T-helper 17 cell (primary cell): ENCODE measurements around the gene EIF4B. TPM values are rescaled to one million over a fixed set of nuclear protein-coding genes. Genes with fewer than 3 reads are reported as not detected.

Experiments used
- ATAC-seq: fragments of 150-1000 bp; cut with Tn5 transposase; 2 replicates; pipeline ENCODE4 v1.10.0; 2021; ENCODE audit warnings: mild to moderate bottlenecking, moderate library complexity
- DNase-seq, 3 donors: peaks; one replicate each; pipeline versions ENCODE4 v3.0.0 to v3.0.0-alpha.2; 2020 to 2021
- H3K9me3 ChIP-seq: one replicate; pipeline ENCODE4 v1.7.0; 2013; ENCODE audit warnings: low read length, mild to moderate bottlenecking; ENCODE audit not compliant: control insufficient read depth, poor library complexity, severe bottlenecking
- H3K27ac Mint-ChIP-seq: one replicate; pipeline ENCODE4 v1.8.0; 2022; ENCODE audit warnings: mild to moderate bottlenecking, moderate library complexity, mixed read lengths
- H3K27me3 Mint-ChIP-seq: one replicate; pipeline ENCODE4 v1.8.0; 2022; ENCODE audit warnings: mixed read lengths
- H3K36me3 Mint-ChIP-seq: one replicate; pipeline ENCODE4 v1.8.0; 2022; ENCODE audit warnings: low read depth, mixed read lengths
- H3K4me1 Mint-ChIP-seq: one replicate; pipeline ENCODE4 v1.8.0; 2022; ENCODE audit warnings: mild to moderate bottlenecking, mixed read lengths
- H3K4me3 Mint-ChIP-seq: one replicate; pipeline ENCODE4 v1.8.0; 2022; ENCODE audit warnings: mild to moderate bottlenecking, moderate library complexity, mixed read lengths
- total RNA-seq, 4 donors: library from RNA in 2 of 4; stranded (reverse) in 2 of 4; gene quantifications; one replicate each; pipeline ENCODE4 v1.2.3 and lab custom pipeline; 2022 to 2026

Gene EIF4B
- total RNA-seq, 2 donors from 2014 or later: 635 to 667 TPM

DNA sequence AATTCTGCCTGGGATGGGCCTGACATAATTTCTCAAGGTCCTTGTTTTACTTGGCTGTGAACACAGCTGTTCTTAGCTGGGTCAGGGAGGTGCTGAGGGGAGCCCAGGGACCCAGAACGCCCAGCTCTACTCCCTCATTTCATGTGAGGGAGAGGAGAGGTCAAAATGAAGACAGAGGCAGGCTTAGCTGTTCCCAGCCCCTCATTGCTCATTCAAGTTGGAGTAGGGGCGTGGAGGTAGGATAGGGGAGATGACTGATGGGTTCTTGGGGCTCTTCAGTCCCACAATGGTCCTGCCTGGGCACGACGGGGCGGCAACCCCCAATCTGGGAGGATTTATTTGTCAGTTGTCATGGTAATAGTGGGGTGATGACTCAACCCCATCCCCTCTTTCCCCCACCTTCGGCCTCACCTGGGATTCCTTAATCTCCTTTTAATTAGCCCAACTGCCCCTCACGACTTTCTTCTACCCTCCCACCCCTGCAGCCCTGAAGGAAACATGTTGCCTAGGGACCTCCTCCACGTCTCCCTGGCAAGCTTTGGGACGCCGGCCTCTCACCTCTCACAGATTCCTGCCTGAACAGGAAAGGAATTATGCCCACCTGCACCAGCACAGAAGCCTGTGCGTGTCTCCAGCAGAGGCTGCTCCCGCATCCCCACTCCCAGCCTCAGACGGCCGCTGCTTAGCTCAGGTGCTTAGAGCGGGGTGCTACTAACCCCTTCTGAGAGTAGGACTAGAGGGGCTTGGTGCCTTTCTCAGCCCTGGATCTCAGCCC, 62.7 kb downstream of the EIF4B start:
- no peak overlapping the region for H3K27ac Mint-ChIP-seq
- H3K27me3 Mint-ChIP-seq: no peaks in the 10 kb centered on the region
- DNase-seq (no peak), ATAC-seq (no peak)
- H3K36me3 Mint-ChIP-seq: peaks cover 4% of the 10 kb centered on the region
- H3K4me3 Mint-ChIP-seq: no peak overlapping the region
- H3K9me3 ChIP-seq: no peaks in the 10 kb centered on the region
- peaks cover 26% of the 10 kb centered on the region for H3K4me1 Mint-ChIP-seq

DNA sequence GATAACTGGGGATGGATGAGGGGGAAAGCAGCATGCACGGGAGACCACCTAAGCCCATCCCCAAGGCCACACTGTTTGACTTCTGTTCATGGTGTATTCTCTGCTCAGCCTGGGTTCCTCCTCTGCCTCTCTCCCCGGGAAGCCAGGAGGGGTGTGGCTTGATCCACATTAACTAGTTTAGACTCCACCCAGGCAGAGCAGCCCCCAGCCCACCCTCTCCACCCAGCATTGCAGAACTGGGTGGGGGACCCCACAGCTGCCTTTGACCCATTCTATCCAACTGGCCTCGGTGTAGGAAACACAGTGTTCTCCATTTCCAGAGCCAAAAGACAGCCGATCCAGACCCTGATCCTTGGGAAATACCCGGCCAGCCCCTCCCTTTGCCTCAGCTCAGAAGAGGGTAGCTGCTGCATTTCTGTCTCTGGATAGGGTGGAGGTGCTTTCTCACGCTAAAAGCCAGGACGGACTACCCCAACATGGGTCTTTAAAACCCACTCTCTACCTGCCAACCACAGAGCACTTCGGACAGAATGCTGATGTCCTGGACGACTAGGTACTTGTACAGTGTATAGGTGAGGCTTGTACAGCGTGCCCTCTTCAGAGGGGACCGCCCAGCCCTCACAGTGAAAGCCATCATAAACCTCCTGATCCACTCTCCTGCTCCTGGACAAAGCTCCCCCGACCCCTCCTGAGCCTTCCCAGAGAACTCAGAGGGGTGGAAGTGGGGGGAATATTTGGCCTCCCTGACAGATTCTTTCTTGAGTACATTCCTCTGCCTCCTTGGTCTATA, 63.6 kb downstream of the EIF4B start:
- Mint-ChIP-seq H3K4me3 (no peak overlapping the region), H3K36me3 (peaks cover 8% of the 10 kb centered on the region), H3K27ac (peak overlapping the region; percentile 66)

DNA sequence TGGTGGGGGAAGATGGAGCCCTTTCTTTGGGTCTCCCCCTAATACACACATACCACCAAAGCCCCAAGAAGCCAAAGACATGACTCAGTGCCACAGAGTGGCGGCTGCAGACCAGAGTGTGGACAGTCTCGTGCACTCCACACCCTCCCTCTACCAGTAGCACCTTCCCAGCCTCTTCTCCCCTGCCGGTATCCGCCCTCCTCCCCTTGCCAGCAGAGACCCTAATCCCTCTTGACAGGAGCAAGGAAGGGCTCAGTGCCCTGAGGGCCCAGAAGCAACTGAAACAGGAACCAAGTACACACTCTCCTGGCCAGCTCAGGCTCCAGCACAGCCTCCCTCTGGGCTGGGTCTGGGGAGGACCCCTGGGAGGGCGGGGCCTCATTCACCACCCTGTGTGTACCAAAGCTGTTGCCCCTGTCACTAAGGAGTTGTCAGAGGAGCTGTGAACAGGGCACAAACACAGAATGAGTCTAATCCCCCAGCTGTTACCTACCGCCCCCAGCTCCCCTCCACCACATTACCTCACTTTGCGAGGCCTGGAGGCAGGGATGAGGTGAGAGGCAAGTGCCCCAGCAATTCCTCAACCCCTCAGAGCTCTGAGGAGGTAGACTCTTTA, 64.7 kb downstream of the EIF4B start:
- Mint-ChIP-seq H3K4me3 (no peak overlapping the region), H3K27me3 (no peaks in the 10 kb centered on the region), H3K27ac (peak overlapping the region; percentile 66), H3K36me3 (peaks cover 5% of the 10 kb centered on the region), H3K4me1 (peaks cover 31% of the 10 kb centered on the region)
- no peaks in the 10 kb centered on the region for H3K9me3 ChIP-seq
- no peak for ATAC-seq
- no peak for DNase-seq

More for the DNA sequence above, 63.6 kb downstream of the EIF4B start:
- Mint-ChIP-seq H3K27me3 (no peaks in the 10 kb centered on the region), H3K4me1 (peaks cover 34% of the 10 kb centered on the region)
- ATAC-seq (no peak), DNase-seq (no peak)
- H3K9me3 ChIP-seq: no peaks in the 10 kb centered on the region

DNA sequence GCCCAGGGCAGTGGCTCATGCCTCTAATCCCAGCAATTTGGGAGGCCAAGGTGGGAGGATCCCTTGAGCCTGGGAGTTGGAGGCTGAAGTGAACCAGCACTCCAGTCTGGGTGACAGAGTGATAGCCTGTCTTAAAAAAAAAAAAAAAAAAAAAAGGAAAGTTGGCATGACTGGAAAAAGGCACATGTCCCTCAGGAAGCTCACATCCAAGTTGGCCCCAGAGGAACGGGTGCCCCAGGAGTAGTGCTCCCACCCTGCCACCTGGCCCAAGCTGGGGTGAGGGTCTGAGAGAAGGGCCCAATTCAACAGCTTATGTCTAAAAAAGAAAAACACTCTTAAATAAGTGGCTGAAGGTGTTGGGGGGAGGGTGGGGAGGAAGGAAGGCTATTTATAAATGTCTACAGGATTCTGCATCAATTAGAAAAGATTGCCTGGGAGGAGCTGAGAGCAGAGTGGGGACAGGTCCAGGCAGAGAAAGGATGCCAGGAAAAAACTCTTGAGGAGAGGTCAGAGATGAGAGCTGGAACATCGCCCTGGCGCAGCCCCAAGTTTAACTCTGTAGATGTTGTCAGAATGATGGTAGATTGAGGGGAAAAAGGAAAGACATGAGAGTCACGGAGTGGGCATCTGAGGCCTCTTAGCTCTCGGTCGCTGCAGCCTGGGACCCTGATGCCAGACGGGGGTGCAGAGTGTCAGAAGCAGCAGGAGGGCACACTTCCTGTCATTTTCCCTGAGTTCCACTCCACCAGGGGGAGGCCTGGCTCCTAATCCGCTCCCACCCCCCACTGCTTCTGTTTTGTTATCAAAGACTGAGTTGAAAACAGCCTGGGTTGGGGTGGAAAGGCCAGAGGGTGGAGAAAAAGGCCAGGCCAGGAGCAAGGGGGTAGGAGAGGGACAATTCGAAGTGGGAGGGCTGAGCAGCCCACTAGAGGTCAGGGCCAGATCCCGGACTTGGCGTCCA, 65.6 kb downstream of the EIF4B start:
- DNase-seq: no peak
- H3K27ac Mint-ChIP-seq: peak overlapping the region; percentile 66

DNA sequence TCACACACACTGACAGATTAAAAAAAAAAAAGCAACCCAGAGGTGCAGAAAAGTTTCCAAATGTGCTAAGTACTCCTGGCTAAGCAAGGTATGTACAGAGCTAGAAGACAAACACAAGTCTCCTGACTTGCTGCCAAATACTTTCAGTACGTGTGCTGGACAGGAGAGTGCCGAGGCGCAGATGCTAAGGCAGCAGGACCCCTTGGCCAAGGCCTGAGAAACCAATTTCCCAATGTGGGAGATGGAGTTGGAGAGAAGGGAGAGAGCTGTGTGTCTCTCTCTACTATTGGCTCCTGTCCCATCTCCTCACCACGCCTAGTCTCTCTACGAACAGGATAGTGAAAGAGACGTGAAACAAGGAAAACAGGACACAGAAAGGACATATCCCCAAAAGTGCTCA, 67.6 kb downstream of the EIF4B start:
- H3K4me1 Mint-ChIP-seq: peaks cover 38% of the 10 kb centered on the region
- no peaks in the 10 kb centered on the region for H3K27me3 Mint-ChIP-seq
- H3K27ac Mint-ChIP-seq: no peak overlapping the region
- DNase-seq (no peak), ATAC-seq (no peak)
- peaks cover 7% of the 10 kb centered on the region for H3K36me3 Mint-ChIP-seq
- no peaks in the 10 kb centered on the region for H3K9me3 ChIP-seq
- H3K4me3 Mint-ChIP-seq: no peak overlapping the region

More for the DNA sequence above, 65.6 kb downstream of the EIF4B start:
- Mint-ChIP-seq H3K4me1 (peaks cover 28% of the 10 kb centered on the region), H3K27me3 (no peaks in the 10 kb centered on the region), H3K36me3 (peaks cover 4% of the 10 kb centered on the region), H3K4me3 (no peak overlapping the region)
- ATAC-seq: no peak
- no peaks in the 10 kb centered on the region for H3K9me3 ChIP-seq

DNA sequence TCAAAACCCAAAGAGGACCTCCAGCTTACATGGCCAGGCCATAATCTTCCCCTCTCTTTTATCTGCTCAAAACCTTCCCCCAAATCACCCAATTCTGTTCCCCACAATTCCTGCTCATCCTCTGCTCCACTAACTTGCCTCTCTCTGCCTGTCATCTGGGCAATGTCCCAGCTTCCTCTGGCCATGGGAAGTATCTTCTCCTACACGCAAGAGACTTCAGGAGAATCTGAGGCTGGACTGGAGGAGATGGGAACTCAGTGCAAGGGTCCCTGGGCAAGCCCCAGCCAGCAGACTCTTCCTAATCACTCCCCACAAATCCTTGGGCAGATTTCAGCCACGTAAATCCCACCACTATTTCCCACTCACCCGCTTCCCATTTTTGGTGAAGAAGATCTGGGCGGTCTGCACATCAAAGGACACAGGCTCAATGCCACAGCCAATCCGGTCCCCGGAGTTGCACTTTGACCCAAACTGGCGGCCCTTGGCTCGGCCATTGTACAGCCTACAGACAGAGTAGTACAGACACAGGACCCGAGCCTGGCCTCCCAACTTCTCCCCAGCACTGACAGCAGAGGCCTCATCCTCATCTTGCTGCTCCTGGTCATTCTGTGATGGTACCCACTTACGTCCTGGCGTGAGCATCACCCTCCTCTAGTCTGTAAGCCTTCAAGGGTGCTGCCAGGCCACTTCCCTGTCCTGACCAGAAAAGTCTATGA, 68.2 kb downstream of the EIF4B start:
- DNase-seq (no peak), ATAC-seq (no peak)
- Mint-ChIP-seq H3K36me3 (peaks cover 10% of the 10 kb centered on the region), H3K27me3 (no peaks in the 10 kb centered on the region), H3K4me3 (no peak overlapping the region), H3K4me1 (peaks cover 42% of the 10 kb centered on the region), H3K27ac (peak overlapping the region; percentile 37)
- no peaks in the 10 kb centered on the region for H3K9me3 ChIP-seq

DNA sequence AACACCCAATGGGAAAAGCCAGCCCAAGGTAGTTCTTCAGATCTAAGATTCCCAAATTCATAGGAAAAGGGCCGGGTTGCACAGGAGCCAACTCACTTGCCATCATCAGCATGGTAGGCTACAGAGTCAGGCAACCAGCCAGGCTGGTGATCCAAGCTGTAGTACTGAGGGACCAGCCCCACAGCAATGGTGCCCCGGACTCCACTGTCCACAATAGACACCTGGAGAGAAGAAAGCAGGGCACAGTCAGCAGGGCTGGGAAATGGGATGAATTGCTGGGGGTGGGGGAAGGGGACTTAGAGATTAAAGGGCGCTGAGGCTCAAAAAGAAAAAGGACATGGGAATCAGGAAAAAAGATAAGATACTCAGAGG, 68.7 kb downstream of the EIF4B start:
- H3K27me3 Mint-ChIP-seq: no peaks in the 10 kb centered on the region
- DNase-seq (no peak), ATAC-seq (no peak)
- no peak overlapping the region for H3K4me3 Mint-ChIP-seq
- H3K4me1 Mint-ChIP-seq: peaks cover 46% of the 10 kb centered on the region
- H3K27ac Mint-ChIP-seq: no peak overlapping the region
- peaks cover 10% of the 10 kb centered on the region for H3K36me3 Mint-ChIP-seq
- H3K9me3 ChIP-seq: no peaks in the 10 kb centered on the region

DNA sequence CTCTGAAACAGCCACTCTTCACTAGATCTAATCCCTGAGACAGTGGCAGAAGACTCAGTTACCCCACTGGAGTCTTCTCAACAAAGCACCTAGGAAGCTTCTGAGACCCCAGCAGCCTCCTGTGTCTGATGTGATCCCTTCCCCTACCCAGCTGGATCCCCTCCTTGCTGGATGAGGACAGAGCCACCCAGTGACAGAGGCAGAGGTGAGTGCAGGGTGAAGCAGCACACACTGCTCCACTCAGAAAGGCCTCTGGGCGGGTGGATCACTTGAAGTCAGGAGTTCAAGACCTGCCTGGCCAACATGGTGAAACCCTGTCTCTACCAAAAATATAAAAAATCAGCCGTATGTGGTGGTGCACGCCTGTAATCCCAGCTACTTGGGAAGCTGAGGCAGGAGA, 70.2 kb downstream of the EIF4B start:
- no peaks in the 10 kb centered on the region for H3K9me3 ChIP-seq
- Mint-ChIP-seq H3K36me3 (peaks cover 10% of the 10 kb centered on the region), H3K27me3 (no peaks in the 10 kb centered on the region), H3K4me1 (peaks cover 41% of the 10 kb centered on the region), H3K4me3 (no peak overlapping the region), H3K27ac (peak overlapping the region; percentile 88)
- no peak for ATAC-seq
- DNase-seq: no peak

DNA sequence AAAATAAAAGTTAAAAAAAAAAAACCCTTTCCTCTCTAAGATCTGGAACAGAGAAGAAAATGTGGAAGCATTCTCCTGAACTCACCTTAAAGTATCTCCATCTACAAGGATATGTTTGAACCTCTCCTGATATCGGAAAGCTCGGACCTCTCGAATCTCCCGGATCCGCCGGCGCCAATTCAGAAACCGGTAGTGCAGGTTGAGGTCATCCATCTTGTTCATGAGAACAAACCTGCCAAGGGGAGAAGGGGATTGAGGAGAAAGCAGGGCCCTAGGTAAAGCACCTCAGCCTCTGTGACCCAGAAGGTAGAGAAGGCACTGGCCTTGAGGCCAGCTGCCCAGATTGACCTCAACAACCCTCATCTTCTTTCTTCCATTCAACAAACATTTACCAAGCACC, 70.8 kb downstream of the EIF4B start:
- H3K9me3 ChIP-seq: no peaks in the 10 kb centered on the region
- ATAC-seq (no peak), DNase-seq (no peak)
- no peaks in the 10 kb centered on the region for H3K27me3 Mint-ChIP-seq
- H3K27ac Mint-ChIP-seq: peak overlapping the region; percentile 88
- H3K4me3 Mint-ChIP-seq: no peak overlapping the region
- H3K36me3 Mint-ChIP-seq: peaks cover 10% of the 10 kb centered on the region
- peaks cover 38% of the 10 kb centered on the region for H3K4me1 Mint-ChIP-seq

DNA sequence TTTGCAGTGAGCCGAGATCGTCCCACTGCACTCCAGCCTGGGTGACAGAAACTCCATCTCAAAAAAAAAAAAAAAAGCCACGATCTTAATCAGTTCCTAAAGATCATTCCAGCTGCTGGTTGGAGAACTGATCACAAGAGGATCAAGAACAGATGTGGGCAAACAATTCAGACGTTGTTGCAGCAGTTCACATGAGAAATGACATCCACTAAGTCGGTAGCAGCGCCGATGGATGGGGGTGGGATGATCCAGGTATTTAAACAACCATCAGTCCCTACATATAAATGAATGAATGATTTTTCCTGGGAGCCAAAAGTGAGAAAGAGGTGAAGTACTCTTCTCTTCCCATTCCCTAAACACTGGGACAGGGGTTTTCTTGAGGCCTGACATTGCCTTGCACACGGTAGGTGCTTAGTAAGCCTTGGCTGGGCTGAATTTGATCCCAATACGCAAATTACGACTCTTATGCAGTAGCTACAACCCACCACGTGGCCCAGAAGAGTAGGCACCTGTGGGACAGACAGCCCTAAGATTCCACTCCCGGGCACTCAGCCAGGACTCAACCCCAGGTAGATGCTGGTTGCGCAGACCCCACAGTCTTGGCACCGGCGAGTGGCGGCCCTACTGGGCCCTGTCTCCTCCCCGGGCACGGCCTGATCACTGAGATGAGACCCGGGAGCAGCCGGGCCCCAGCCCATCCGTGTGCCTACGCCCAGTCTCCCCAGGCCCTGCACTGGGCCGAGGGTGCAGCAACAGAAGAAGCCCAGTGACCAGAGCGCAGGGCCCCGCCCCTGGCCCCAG, 72.4 kb downstream of the EIF4B start:
- Mint-ChIP-seq H3K27me3 (no peaks in the 10 kb centered on the region), H3K36me3 (peaks cover 10% of the 10 kb centered on the region), H3K4me3 (peak overlapping the region; percentile 98), H3K4me1 (peaks cover 34% of the 10 kb centered on the region), H3K27ac (peak overlapping the region; percentile 88)
- DNase-seq: no peak
- peak; percentile 52 for ATAC-seq
- H3K9me3 ChIP-seq: no peaks in the 10 kb centered on the region

DNA sequence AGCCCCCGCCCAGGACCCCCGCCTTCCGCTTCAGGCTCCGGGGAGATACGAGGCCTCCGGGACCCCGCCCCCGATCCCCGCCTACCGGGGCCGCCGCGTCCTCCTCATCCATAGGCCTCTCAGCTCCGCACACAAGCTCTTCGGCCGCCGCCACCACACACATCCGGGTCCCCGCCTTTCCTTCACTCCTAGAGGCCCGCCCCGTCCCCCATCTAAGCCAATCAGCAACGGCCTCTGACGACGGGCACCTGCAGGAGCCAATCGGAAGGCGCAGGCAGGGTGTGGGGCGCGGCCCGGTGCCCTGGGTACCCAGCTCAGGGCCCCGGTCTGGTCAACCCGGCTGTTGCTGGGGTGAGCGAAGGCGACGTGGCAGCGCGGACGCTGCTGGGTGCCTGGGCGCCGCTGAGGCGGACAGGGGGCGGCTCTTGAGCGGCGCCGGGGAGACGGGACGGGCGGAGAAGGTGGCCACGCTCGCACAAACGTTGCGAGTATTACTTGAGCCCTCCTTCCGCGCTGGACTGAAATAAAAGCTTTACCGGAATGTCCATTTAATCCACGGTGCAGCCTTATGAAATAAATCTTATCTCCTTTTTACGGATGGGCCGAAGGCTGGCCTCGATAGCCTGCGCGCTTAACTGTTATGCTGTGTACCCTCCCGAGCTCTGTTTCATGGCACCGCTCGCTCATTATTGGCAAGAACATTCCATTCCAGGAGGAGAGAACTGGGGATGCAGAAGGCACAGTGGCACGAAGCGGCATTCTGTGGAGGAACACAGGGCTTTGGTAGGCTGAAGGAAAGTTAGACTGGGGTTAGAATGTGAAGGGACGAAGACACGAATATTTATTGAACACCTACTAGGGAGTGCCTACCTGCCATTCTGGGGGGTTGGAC, 73.2 kb downstream of the EIF4B start, which contains the start of gene SPRYD3:
TSS of gene SPRYD3 (minus strand) at position 165 of the 892 bp plus-strand sequence. CDS start at position 108, 57 bp downstream.
- peaks cover 30% of the 10 kb centered on the region for H3K4me1 Mint-ChIP-seq

More for the DNA sequence above, 73.2 kb downstream of the EIF4B start, which contains the start of gene SPRYD3:
- DNase-seq: peak; percentile 94 to 97 (median 96)
- Mint-ChIP-seq H3K27ac (peak within 1 kb of the TSS; percentile 88), H3K4me3 (peak within 1 kb of the TSS; percentile 98), H3K36me3 (peaks cover 10% of the 10 kb centered on the region), H3K27me3 (no peaks in the 10 kb centered on the region)
- peak; percentile 97 for ATAC-seq
- no peaks in the 10 kb centered on the region for H3K9me3 ChIP-seq
